Nucleus accumbens (tissue), 56 donors: ENCODE results near the gene KAZN.

Experiments used
- DNase-seq, 56 donors: peaks; one replicate each; lab custom pipeline; 2025; lab: John Stamatoyannopoulos, UW

Gene KAZN

GRCh38 chr1:14759042-14759818, 160.7 kb downstream of the KAZN start:
- DNase-seq: no peak

DNA sequence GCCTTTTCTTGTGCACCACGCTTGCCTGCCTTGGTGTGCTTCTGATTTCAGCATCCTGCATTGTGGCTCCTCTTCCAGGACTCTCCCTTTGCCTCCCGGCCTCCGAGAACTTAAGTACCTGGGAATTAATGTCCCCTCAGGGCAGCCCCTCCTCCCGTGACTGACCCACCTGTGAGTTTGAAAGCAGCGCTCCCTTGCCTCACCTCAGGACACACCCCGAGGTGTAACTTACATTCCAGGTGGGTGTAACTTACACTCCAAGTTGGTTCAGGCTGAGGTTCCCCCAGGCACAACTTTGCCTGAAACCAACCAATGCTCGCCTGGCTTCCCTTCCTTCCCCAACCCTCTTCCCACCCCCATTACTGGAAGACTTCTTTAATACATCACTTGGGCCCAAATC, 161.4 kb downstream of the KAZN start:
- no peak for DNase-seq

DNA sequence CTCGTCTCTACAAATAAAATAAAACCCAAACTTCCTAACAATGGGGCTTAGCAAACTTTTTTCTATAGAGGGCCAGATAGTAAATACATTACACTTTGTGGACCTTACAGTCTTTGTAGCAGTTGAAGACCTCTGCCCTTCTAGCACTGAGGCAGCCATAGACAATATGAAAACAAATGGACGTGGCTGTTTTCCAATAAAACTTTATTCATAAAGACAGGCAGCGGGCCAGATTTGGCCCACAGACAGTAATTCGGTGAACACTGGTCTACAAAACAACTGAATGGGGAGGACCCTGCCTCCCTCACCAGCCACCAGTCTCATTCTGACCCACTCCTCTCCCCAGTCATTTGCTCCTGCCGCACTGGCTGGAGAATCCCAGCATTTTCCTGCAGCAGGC, 162.3 kb downstream of the KAZN start:
- DNase-seq: no peak

DNA sequence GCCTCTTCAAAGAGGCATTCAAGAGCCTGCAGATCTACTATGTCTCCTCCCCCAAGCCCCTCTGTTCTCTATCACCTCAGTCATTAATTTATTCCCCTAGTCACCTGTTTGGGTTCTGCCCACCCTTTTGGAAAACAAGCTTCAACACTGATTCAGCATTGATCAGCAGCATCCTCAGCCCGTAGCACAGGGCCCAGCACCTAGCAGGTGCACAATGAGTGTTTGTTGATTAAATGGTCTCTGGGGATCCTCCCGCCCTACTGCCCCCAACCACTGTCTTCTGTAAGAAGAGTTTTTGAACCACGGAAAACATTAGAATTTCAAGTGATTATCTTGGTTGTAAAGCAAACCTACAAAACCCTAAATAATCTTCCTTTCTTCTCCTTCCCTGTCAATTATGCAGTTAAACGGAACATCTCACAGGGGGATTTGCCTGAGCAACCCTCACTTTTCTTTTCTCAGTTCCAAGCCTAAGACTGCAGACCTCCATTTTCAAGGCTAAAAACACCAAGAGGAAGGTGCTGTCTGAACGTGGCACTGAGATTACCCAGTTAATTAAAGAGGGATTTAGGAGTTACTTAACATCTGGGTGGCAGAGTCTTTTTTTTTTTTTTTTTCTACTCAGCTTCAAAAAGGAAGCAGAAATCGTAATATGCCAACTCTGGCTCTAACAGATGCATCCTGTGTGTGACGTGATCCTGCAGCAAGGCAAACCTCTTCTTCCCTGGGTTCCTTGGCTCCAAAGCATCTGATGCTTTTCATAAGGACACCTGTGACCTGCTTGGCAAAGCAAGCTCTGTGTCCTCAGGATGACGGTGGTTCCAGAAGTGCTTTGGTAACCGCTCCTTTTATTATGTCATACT, 163.0 kb downstream of the KAZN start:
- no peak for DNase-seq

DNA sequence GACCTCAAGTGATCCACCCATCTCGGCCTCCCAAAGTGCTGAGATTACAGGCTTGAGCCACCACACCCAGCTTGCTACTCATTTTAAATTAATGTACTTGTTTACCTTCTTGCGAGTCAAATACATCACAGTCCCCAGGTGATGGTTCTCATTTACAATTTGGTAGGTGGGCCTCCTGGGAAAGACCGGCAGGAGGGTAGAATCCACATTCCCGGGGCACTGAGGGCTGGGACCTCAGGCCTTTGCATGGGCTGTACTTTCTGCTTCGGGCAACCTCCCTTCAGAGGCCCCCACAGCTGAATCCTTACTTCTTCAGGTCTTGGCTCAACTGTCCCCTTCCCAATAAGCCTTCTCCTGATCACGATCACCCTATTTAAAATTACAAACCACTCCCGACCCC, 165.5 kb downstream of the KAZN start:
- no peak for DNase-seq

DNA sequence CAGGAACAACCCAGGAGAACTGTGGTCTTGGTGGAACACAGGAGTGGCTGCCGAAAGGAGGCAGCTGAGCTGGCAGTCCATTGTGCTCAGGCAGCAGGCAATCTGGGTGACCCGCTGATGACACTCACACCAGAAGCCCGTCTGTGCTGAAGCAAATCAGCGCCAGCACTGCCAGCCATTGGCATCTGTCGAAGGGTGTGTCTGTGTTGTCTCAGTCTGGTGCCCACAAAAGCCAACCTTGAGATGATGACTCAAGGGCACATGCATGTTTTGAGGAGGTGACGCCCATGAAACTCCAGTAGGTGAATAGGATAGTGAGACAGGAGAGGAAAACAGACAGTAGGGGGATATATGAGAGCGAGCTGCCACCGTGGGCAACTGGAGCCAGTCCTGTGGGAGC, 167.3 kb downstream of the KAZN start:
- DNase-seq: no peak

- DNase-seq: peak in 1 of 56 donors; percentile 12
Measured at GRCh38 chr1:14767075-14767474, 168.6 kb downstream of the KAZN start.

- no peak for DNase-seq
Measured at GRCh38 chr1:14768582-14769304, 170.3 kb downstream of the KAZN start.

DNA sequence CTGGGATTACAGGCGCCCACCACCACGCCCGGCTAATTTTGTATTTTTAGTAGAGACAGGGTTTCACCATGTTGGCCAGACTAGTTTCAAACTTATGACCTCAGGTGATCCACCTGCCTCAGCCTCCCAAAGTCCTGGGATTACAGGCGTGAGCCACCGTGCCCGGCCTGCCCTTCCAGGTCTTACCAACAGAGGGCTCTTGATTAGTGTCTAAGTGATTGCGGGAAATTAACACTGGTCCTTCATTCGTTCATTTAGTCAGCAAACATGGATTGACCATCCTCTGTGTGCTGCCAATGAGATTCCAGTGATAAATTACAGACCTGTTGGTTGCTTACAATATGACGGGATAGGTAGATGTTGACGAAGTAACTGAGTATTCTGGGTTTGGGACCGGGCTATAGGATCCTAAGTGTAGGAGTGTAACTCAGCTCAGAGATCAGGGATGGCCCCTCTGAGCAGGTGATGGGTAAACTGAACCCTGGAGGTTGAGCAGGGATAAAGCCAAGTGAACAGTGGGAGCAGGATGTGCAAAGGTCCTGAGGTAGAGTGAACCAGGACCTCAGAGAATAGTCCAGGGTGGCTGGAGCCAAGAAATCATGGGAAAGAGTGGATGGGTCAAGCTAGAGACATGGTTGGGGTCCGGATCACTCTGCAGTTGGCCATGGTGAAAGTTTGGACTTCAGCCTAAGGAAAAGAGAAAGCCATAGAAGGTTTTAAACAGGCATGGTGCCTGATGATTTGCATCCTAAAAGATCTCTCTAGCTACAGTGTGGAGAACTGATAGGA, 171.2 kb downstream of the KAZN start:
- DNase-seq: no peak

- DNase-seq: no peak
Measured at GRCh38 chr1:14773396-14774025, 175.0 kb downstream of the KAZN start.

DNA sequence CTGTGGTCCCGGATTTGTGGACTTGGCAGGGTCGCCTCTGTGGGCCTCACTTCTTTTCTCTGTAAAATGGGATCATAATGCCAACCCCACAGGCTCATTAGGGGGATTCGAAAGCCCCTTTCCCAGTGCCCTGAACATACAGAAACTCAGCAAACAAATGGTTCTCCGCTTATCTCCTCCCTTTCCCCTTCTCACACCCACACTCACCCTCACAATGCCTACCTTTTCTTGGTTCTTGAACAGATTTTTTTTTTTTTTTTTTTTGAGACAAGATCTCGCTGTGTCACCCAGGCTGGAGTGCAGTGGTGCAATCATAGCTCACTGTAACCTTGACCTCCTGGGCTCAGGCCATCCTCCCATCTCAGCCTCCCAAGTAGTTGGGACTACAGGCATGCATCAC, 175.7 kb downstream of the KAZN start:
- DNase-seq: no peak

DNA sequence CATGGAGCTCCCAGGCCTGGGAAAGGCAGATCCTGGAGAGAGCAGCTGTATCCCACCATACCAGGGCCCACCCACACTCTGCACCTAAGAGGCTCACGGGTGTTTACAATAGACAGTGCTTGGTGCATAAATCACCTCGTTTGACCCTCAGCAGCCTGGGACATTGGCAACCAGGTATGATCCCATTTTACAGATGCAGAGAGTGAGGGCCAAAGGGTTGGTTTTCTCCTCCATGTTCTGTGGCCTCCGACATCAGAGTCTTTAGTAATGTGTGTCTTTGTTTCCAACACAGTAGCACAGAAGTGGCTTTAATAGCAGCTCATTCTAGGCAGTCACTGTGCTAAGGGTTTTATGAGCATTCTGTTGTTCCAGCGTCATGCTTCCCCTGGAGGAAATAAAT, 176.5 kb downstream of the KAZN start:
- DNase-seq: no peak

- DNase-seq: no peak
Measured at GRCh38 chr1:14775434-14775833, 176.9 kb downstream of the KAZN start.

DNA sequence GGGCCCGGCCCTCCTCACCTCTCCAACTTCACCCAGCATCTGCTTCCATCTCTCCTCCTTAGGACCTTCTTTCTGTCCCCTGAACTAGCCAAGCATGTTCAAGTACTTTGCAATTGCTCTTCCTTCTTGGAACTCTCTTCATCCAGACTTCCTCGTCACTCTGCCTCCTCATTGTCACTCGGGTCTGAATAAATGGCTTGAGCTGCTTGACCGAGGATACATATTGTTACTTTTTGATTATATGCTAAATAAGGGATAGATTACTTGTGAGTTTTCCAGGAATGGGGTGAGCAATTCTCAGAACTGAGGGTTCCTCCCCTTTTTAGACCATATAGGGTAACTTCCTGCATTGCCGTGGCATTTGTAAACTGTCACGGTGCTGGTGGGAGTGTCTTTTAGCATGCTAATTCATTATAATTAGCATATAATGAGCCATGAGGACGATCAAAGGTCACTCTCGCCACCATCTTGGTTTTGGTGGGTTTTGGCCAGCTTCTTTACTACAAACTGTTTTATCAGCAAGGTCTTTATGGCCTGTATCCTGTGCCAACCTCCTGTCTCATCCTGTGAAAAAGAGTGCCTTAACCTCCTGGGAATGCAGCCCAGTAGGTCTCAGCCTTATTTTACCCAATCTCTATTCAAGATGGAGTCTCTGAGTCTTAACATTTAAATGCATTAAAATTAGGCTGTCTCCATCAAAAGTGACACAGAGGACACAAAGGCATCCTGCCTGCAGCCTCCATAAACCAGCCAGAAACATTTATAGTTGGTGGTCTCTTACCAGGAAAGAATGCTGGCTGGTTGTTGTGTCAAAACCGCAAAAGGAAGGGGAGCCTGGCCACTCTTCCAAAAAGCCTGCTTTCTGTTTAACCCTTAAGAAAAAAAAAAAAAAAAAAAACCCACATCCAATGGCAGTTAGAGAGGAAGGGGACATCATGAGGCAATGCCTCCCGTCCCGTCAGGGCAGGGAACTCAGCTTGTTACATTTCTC, 179.3 kb downstream of the KAZN start:
- DNase-seq: no peak

DNA sequence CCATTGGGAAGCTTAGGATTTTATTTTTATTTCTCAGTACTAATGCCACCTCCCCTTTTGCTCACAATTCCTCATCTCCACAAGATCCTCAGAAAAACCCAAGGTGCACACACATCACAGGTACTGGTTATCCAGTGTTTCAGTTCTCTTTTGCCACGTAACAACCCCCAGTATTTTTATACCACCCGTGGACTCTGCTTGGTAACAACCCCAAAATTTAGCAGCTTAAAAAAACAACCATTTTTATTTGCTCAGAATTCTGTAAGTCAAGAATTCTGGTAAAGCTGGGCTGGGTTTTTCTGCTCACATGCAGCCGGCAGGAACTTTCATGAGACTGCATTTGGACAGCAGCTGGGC, 180.0 kb downstream of the KAZN start:
- DNase-seq: no peak

DNA sequence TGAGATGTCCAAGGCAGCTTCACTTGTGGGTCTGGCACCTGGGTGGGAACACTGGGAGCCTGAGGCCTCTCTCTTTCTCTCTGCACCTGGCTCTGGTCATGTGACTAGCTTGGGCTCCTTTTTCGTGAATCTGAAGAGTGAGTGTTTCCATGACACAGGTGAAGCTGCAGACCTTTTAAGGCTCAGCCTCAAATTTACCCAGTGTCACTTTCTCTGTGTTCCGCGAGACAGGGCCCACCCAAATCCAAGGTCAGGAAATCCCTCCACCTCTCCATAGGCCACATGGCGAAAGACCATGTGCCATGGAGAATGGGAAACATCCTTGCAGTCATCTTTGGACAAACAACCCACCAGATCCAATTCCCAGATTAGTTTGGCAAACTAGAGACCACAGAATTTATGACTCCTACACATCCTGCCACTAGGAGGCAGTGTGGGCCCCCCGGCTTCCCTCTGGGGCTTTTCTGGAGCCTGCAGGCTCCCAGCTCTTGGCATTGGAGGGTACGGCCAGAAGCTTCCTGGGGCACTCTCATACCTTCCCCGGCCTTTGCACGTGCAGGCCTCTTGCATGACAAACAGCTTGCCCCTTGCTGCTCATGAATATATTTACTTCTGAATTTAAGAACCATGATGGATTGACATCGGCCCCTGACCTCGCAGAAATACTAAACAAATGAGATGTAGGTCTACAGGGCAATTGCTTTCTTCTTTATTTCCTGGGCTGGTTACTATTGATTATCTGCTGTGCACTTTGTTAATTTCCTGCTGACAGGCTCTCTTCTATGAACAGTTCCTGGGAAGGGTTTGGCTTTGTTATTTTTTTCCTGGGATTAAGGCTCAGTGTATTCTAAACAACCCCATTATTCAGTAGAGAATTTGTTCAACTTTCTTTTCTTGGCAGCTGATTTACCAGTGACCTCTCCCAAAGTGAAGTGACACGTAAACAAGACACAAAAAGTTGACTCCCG, 180.7 kb downstream of the KAZN start:
- peak in 19 of 56 donors; percentile 3 to 51 (median 8) for DNase-seq

GRCh38 chr1:14780271-14780670, 181.8 kb downstream of the KAZN start:
- peak in 1 of 56 donors; percentile 2 for DNase-seq

GRCh38 chr1:14781811-14782210, 183.3 kb downstream of the KAZN start:
- DNase-seq: no peak
